Stimulated activated CD8-positive, alpha-beta memory T cell treated with anti-CD3 and anti-CD28 coated beads, Interleukin-4, amount 100 ng/mL, for 1 hour (primary cell): ENCODE data around the gene CFAP45.

Source experiments
- DNase-seq, 2 donors: peaks; one replicate each; pipeline ENCODE4 v3.0.0-alpha.2; 2020; ENCODE audit warnings: low read depth in 2 of 2, low spot score in 1 of 2

The CFAP45 gene

DNA sequence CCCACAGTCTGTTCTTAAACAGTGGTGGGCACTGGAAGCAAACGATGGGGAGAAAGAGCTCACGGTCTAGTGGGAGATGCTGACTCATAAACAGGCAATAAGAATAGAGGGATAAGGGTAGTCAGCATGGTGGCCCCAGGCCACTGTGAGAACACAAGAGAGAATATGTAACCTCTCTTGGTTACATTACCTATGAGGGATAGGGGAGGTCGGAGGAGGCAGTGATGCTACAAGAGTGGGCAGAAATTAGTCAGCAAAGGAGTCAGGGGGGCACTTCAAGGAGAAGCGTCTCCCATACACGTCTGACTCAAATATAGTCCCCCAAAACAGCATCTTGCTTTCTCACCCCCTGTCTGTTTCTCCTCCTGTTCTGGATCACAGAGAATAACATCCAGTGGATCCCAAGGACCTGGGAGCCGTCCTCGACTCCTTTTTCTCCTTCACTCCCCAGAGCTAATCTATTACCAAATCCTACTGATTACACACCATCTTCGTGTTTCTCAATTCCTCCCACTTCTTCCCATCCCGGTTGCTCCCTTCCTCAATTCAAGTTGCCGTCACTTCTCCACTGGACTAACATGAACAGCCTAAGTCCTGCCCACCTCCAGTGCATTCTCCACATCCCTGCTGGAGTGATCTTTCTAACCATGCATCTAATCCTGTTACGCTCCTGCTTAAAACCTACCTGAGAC is 71.2 kb downstream of the CFAP45 start:
- DNase-seq = no peak

DNA sequence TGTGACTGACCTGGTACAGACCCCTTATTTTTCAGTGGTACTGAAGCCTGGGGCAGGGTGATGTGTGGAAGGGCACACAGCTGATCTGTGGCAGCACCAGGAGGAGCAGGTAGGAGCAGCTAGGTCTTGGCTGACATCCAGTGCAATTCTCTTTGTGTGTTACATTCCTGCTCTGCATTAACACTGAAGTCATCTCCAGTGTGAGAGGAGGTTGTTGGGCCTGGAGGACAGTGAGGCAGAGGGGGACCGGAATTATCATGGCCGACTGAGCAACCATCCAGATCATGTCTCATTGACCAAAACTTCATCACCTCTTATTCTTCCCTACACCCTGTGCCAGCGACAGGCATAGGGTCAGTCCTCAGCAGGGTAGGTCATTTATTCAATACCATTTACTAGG is 71.8 kb downstream of the CFAP45 start:
- DNase-seq = no peak

DNA sequence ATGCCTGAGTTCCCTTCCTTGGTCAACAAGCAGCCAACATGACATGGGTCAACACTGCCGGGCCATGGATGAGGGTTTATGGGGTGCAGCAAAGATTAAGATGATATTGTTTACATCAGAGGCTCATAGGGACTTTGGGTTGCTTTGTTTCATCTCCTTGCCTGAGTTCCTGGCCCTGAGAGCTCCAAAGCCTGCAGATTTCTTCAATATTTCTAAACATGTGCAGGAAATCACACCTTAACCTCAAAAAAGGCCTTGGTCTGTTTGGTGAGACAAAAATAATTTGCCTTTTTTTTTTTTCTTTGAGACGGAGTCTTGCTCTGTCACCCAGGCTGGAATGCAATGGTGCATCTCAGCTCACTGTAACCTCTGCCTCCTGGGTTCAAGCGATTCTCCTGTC is 72.4 kb downstream of the CFAP45 start:
- no peak for DNase-seq

DNA sequence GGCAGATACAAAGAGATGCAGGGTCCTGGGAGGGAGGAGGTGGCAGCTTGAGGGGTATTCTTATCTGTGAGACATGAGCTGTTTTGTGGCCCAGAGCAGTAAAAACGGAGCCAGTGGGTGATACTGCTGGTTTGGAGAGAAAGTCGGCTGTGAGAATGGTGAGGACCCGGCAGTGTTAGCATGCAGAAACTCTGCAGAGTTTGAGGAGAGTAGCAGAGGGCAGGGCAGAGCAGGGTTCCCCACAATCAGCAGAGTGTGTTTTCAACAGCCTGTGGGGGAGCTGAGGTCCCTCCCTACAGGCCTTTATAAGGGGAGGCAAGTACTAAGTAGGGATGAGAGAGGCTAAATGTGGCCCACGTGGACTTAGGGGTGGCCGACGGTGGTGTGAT is 72.9 kb downstream of the CFAP45 start:
- no peak for DNase-seq

DNA sequence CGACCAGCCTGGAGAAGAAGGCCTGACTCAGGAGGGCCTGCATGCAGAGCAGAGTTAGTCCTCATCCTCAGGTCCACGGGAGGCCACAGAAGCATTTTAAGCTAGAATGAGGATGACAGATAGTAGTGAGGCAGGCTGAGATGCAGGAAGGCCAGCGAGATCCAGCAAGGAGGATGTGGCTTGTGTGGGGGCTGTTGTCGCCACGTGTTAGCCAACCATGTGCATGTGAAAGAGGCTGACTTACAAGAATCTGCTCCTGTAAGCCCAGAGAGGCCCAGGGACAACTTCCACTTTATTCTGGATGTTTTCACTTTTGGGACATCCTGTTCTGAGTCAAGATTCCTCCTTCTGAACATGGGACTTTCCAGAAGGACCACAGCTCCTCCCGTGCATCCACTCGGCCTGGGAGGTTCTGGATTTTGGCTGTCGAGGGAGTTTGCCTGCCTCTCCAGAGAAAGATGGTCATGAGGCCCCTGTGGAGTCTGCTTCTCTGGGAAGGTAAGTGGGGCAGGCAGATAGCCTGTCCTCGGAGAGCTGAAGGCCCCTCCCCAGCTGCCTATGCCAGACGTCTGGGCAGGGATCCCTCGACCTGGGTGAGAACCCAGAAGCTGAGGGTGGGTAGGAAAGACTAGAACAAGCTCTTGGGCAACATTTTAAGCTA is 73.4 kb downstream of the CFAP45 start, which contains the start of gene SLAMF8:
Gene SLAMF8, plus strand, starts transcription at position 433 of the 661 bp plus-strand sequence. Its CDS starts 26 bp downstream, at position 459.
- peak; percentile 13 to 22 for DNase-seq

DNA sequence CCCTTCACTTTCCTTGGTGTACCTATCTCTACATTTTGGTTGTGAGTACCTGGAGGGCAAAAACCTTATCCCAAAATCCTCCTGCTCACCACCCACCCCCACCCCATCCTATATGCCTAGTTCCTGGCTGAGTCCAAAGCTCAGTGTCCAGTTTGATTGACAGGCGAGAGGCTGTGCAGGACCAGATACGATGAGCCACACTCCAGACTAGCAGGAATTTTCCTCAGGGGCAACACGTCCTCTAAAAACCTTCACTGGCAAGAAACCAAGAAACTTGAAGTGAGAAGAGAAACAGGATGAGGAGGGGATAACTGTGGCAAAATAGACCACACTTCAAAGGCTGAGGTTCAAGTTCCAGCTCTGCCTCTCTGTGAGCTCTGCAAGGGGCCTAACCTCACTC is 74.4 kb downstream of the CFAP45 start:
- no peak for DNase-seq

DNA sequence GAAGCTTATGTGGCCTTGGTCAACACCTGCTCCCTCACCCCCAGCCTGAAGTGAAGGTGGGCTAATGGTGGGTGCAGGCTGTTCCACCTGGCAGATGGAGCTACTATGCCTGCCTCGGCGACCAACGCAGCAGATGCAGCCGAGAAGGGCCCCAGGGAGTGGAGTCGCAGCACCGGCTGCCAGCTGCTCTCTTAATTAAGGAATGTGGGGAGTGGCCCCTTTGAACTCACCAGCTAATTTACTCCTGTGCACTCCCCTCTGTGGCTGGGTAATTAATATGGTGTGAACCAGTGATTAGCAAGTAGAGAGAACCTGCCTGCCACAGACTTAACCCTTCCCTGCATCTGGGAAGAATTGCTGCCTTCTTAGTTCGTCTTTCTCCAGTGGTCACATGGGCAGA is 76.6 kb downstream of the CFAP45 start:
- no peak for DNase-seq
